H1 (cell line): ENCODE measurements around the gene TOMM6. TPM values are rescaled to one million over a fixed set of nuclear protein-coding genes. Genes with fewer than 3 reads are reported as not detected.
A peak's percentile ranks its signal among the peaks of the same experiment; 100 is the strongest.

Experiments used
- CTCF ChIA-PET: fragments of 300-600 bp; sonication (Branson Sonifier 250); formaldehyde crosslinking; loops from one replicate; lab custom pipeline; 2021; ENCODE audit not compliant: partially characterized antibody; lab: Charles Lee
- POLR2A ChIA-PET: fragments of 300-600 bp; sonication (Branson Sonifier 250); formaldehyde crosslinking; loops from one replicate; lab custom pipeline; 2021; ENCODE audit warnings: inconsistent platforms; ENCODE audit not compliant: partially characterized antibody; lab: Charles Lee
- DNase-seq, 2 experiments: peaks; one replicate each; pipeline versions ENCODE4 v3.0.0 to v3.0.0-alpha.2; 2010 to 2022; ENCODE audit warnings: low spot score in 2 of 2, low read depth in 1 of 2, mixed read lengths in 1 of 2
- FAIRE-seq: peaks from 2 replicates; lab custom pipeline; 2011; peaks lifted over from hg19 to GRCh38; lab: Jason Lieb, UNC
- H2AFZ ChIP-seq: 2 replicates; pipeline ENCODE4 v1.8.1; 2012; ENCODE audit warnings: low read length, inconsistent platforms
- H2AK5ac ChIP-seq: 2 replicates; pipeline ENCODE4 v1.6.1; 2013; ENCODE audit warnings: low read depth, low read length
- H2BK120ac ChIP-seq: replicated peaks from 2 replicates; pipeline ENCODE3; 2013; ENCODE audit warnings: low read depth, low read length, inconsistent platforms
- H2BK12ac ChIP-seq: 2 replicates; pipeline ENCODE4 v1.6.1; 2013; ENCODE audit warnings: low read depth, low read length
- H2BK15ac ChIP-seq: 2 replicates; pipeline ENCODE4 v1.6.1; 2013; ENCODE audit warnings: low read length
- H2BK20ac ChIP-seq: 2 replicates; pipeline ENCODE4 v1.6.1; 2013; ENCODE audit warnings: low read length
- H2BK5ac ChIP-seq: 2 replicates; pipeline ENCODE4 v1.6.1; 2013; ENCODE audit warnings: low read depth, low read length
- H3K14ac ChIP-seq: 2 replicates; pipeline ENCODE4 v1.6.1; 2013; ENCODE audit warnings: inconsistent platforms; ENCODE audit not compliant: insufficient read length
- H3K18ac ChIP-seq: 2 replicates; pipeline ENCODE4 v1.6.1; 2013; ENCODE audit warnings: low read length; ENCODE audit errors: extremely low read depth
- H3K23ac ChIP-seq: 2 replicates; pipeline ENCODE4 v1.6.1; 2013; ENCODE audit warnings: inconsistent platforms; ENCODE audit not compliant: insufficient read length
- H3K23me2 ChIP-seq: 2 replicates; pipeline ENCODE4 v1.6.1; 2013; ENCODE audit warnings: low read depth, low read length
- H3K27ac ChIP-seq: 2 replicates; pipeline ENCODE4 v1.6.1; 2011; ENCODE audit warnings: low read depth, low read length, inconsistent platforms
- H3K27me3 ChIP-seq, 4 experiments: replicated peaks in 1 of 4; 1 replicate in 1 of 4; 2 replicates in 3 of 4; pipeline versions ENCODE4 v1.6.1 to v1.8.1; 2011 to 2013; ENCODE audit warnings: low read length in 3 of 4, mild to moderate bottlenecking in 3 of 4, inconsistent platforms in 2 of 4, mixed read lengths in 2 of 4, moderate library complexity in 1 of 4; ENCODE audit not compliant: control insufficient read depth in 3 of 4, insufficient read depth in 3 of 4; ENCODE audit errors: extremely low read depth in 1 of 4
- H3K36me3 ChIP-seq, 4 experiments: 2 replicates each; pipeline versions ENCODE4 v1.6.1 to v1.8.1; 2011 to 2013; ENCODE audit warnings: mild to moderate bottlenecking in 4 of 4, low read length in 3 of 4, moderate library complexity in 2 of 4, control low read depth in 1 of 4, inconsistent platforms in 1 of 4; ENCODE audit not compliant: insufficient read depth in 4 of 4, control insufficient read depth in 2 of 4
- H3K4ac ChIP-seq: replicated peaks from 2 replicates; pipeline ENCODE3; 2013; ENCODE audit warnings: low read length, low read depth, mixed read lengths, inconsistent platforms; ENCODE audit not compliant: insufficient read length
- H3K4me1 ChIP-seq, 4 experiments: replicated peaks in 1 of 4; 1 replicate in 1 of 4; 2 replicates in 3 of 4; pipeline versions ENCODE4 v1.6.1 to v1.8.1; 2011 to 2013; ENCODE audit warnings: low read length in 3 of 4, inconsistent platforms in 2 of 4, mixed read lengths in 1 of 4; ENCODE audit not compliant: insufficient read depth in 4 of 4, control insufficient read depth in 3 of 4
- H3K4me2 ChIP-seq, 2 experiments: 2 replicates each; pipeline versions ENCODE4 v1.6.1 to v1.8.1; 2011 to 2013; ENCODE audit warnings: low read depth in 2 of 2, low read length in 2 of 2, control low read depth in 1 of 2, inconsistent platforms in 1 of 2, mild to moderate bottlenecking in 1 of 2; ENCODE audit not compliant: insufficient read depth in 1 of 2
- H3K4me3 ChIP-seq, 4 experiments: fragments of 200-600, 300-600 bp in 1 of 4; sonication (generic), shearing (Covaris generic), sonication (Bioruptor Twin) in 1 of 4; 2 replicates each; pipeline versions ENCODE4 v1.5.1 to v1.8.1; 2011 to 2016; ENCODE audit warnings: low read length in 4 of 4, low read depth in 3 of 4, control low read depth in 2 of 4, inconsistent platforms in 2 of 4, mild to moderate bottlenecking in 2 of 4, mixed read lengths in 1 of 4, moderate library complexity in 1 of 4; ENCODE audit not compliant: insufficient read depth in 2 of 4; ENCODE audit errors: extremely low read depth in 1 of 4
- H3K56ac ChIP-seq: replicated peaks from 2 replicates; pipeline ENCODE3; 2013; ENCODE audit warnings: low read depth, mild to moderate bottlenecking, mixed read lengths, low read length, inconsistent platforms; ENCODE audit not compliant: insufficient read length
- H3K79me1 ChIP-seq: 2 replicates; pipeline ENCODE4 v1.6.1; 2013; ENCODE audit warnings: low read depth, low read length, control low read depth
- H3K79me2 ChIP-seq, 2 experiments: 2 replicates each; pipeline versions ENCODE4 v1.6.1 to v1.8.1; 2012 to 2013; ENCODE audit warnings: low read length in 2 of 2, mild to moderate bottlenecking in 2 of 2, inconsistent platforms in 1 of 2; ENCODE audit not compliant: insufficient read depth in 2 of 2, control insufficient read depth in 1 of 2
- H3K9ac ChIP-seq, 4 experiments: replicated peaks in 1 of 4; 1 replicate in 1 of 4; 2 replicates in 3 of 4; pipeline versions ENCODE4 v1.6.1 to v1.8.1; 2011 to 2013; ENCODE audit warnings: low read depth in 3 of 4, low read length in 3 of 4, control low read depth in 2 of 4, mild to moderate bottlenecking in 2 of 4, moderate library complexity in 2 of 4, inconsistent platforms in 1 of 4; ENCODE audit errors: extremely low read depth in 1 of 4
- H3K9me3 ChIP-seq, 2 experiments: 2 replicates each; pipeline versions ENCODE4 v1.6.1 to v1.8.1; 2012 to 2013; ENCODE audit warnings: mild to moderate bottlenecking in 2 of 2, moderate library complexity in 2 of 2, control low read depth in 1 of 2, inconsistent platforms in 1 of 2, low read depth in 1 of 2, low read length in 1 of 2, mixed read lengths in 1 of 2; ENCODE audit not compliant: insufficient read depth in 2 of 2
- H4K20me1 ChIP-seq, 2 experiments: replicated peaks in 1 of 2; 2 replicates each; pipeline versions ENCODE3 to v1.8.1; 2011 to 2013; ENCODE audit warnings: inconsistent platforms in 2 of 2, low read length in 2 of 2, mild to moderate bottlenecking in 1 of 2; ENCODE audit not compliant: insufficient read depth in 2 of 2, control insufficient read depth in 1 of 2
- H4K5ac ChIP-seq: 2 replicates; pipeline ENCODE4 v1.6.1; 2013; ENCODE audit warnings: low read length, low read depth, mixed read lengths, inconsistent platforms; ENCODE audit not compliant: insufficient read length
- H4K8ac ChIP-seq: 2 replicates; pipeline ENCODE4 v1.8.0; 2013; ENCODE audit warnings: mild to moderate bottlenecking, moderate library complexity, low read length, inconsistent platforms; ENCODE audit not compliant: insufficient read depth; ENCODE audit errors: extremely low read depth
- H4K91ac ChIP-seq: replicated peaks from 2 replicates; pipeline ENCODE3; 2013; ENCODE audit warnings: low read length, mixed read lengths, inconsistent platforms; ENCODE audit not compliant: insufficient read length
- CREB1 ChIP-seq: IDR thresholded peaks from 2 replicates; pipeline ENCODE4 v1.6.1; 2012; ENCODE audit warnings: inconsistent platforms
- CTCF ChIP-seq, 3 experiments: IDR thresholded peaks; 1 replicate in 2 of 3; 2 replicates in 1 of 3; pipeline versions ENCODE4 v1.5.1 to v1.6.1; 2011; ENCODE audit warnings: low read length in 3 of 3, mild to moderate bottlenecking in 3 of 3, inconsistent platforms in 2 of 3, low read depth in 1 of 3, moderate library complexity in 1 of 3; ENCODE audit not compliant: insufficient read depth in 1 of 3; ENCODE audit errors: control extremely low read depth in 1 of 3
- GTF2F1 ChIP-seq: IDR thresholded peaks from 2 replicates; pipeline ENCODE4 v1.6.1; 2012; ENCODE audit warnings: low read depth, low read length, improper control_type of control experiment, borderline replicate concordance
- HDAC6 ChIP-seq: IDR thresholded peaks from one replicate; pipeline ENCODE4 v1.7.1; 2012; ENCODE audit warnings: low read depth, mild to moderate bottlenecking, inconsistent platforms, low read length, moderate library complexity
- JUND ChIP-seq: IDR thresholded peaks from 2 replicates; pipeline ENCODE4 v1.6.1; 2011; ENCODE audit warnings: mild to moderate bottlenecking, improper control_type of control experiment, low read length
- MAX ChIP-seq: IDR thresholded peaks from 2 replicates; pipeline ENCODE4 v1.6.1; 2012; ENCODE audit warnings: inconsistent platforms
- NRF1 ChIP-seq: IDR thresholded peaks from 2 replicates; pipeline ENCODE4 v1.6.1; 2011; ENCODE audit warnings: mild to moderate bottlenecking, low read depth, low read length, improper control_type of control experiment
- SIRT6 ChIP-seq: IDR thresholded peaks from one replicate; pipeline ENCODE4 v1.7.1; 2012; ENCODE audit warnings: low read length, inconsistent platforms
- SP4 ChIP-seq: IDR thresholded peaks from 2 replicates; pipeline ENCODE4 v1.6.1; 2012; ENCODE audit warnings: low read length, inconsistent platforms
- WGBS, 2 experiments: shearing (Covaris generic) in 1 of 2; methylation state at CpG; one replicate each; pipeline versions ENCODE4 v1.1.6 to v1.1.7; 2013 to 2015; ENCODE audit warnings: low lambda C conversion rate in 2 of 2, mixed read lengths in 2 of 2, inconsistent platforms in 1 of 2, low coverage in 1 of 2, missing lambda C conversion rate in 1 of 2; ENCODE audit not compliant: insufficient replicate concordance in 2 of 2, insufficient coverage in 1 of 2, insufficient read length in 1 of 2; ENCODE audit errors: extremely low coverage in 1 of 2, missing lambda C conversion rate in 1 of 2; 5-methylcytosine and 5-hydroxymethylcytosine counted together
- polyA plus RNA-seq, 7 experiments: library from polyadenylated mRNA; depleted of rRNA in 3 of 7; stranded (reverse) in 5 of 7; unstranded in 2 of 7; fragments of >200 nt in 5 of 7; fragments of 200-250 nt in 2 of 7; gene quantifications; 1 replicate in 5 of 7; 2 replicates in 1 of 7; 4 replicates in 1 of 7; pipeline versions ENCODE4 v1.2.1 to v1.2.3, GENCODE V29; 2011 to 2013; ENCODE audit warnings: missing spikeins in 2 of 7, mixed read lengths in 2 of 7
- total RNA-seq: library from RNA; stranded (reverse); fragmentation: NEBNext Ultra II Directional; extraction: Animal tissue kit (Norgen Biotek cat#: 25700); gene quantifications from 2 replicates; pipeline ENCODE4 v1.2.1, GENCODE V29; 2021

TOMM6 gene
- total and polyA plus RNA-seq, 2 of the 8 experiments (the other 6 are each of a cell fraction or from before 2014, with no cell fraction given) = 228 to 560 TPM

- H3K18ac ChIP-seq = no peak within 1 kb of the TSS; the same call in 1 of the 2 replicates
- H2BK5ac ChIP-seq = no peak within 1 kb of the TSS
- no peak within 1 kb of the TSS for H3K23ac ChIP-seq
- ChIA-PET CTCF (interaction anchor here (0.6 to 1.5 kb wide), 3 partner anchors 20 to 312 kb away, joined by 3 read pairs; no protein-coding TSS in a partner anchor), POLR2A (interaction anchor here (1.0 kb wide), 1 partner anchor 46 kb away, joined by 3 read pairs; no protein-coding TSS in a partner anchor)
- peaks cover 8% of the 10 kb centered on the region for H3K23me2 ChIP-seq
- no peak within 1 kb of the TSS for H4K5ac ChIP-seq
- 1% methylated on average over 28 of the region's 73 CpGs; no CpG with 5 or more reads in 1 of the 2 experiments for WGBS, 2 experiments
- no peaks in the 10 kb centered on the region; a peak in 1 of 8 replicates for H3K36me3 ChIP-seq
- no peak within 1 kb of the TSS for H2BK120ac ChIP-seq
- H4K20me1 ChIP-seq = peaks cover 0 to 3% of the 10 kb centered on the region in 2 experiments
- no peaks in the 10 kb centered on the region for H3K9me3 ChIP-seq
- H2BK12ac ChIP-seq = no peak within 1 kb of the TSS
- H4K91ac ChIP-seq = no peak within 1 kb of the TSS
- no peak within 1 kb of the TSS for H3K27ac ChIP-seq
- H2BK15ac ChIP-seq = no peak within 1 kb of the TSS
- H3K79me2 ChIP-seq = no peaks in the 10 kb centered on the region
- FAIRE-seq (no peak), DNase-seq (peak; percentile 95 to 100)
- H3K4me2 ChIP-seq = peak within 1 kb of the TSS; percentile 92 to 94
- H3K14ac ChIP-seq = no peak within 1 kb of the TSS
- H2AK5ac ChIP-seq = no peak within 1 kb of the TSS
- no peak within 1 kb of the TSS for H3K56ac ChIP-seq
- no peak within 1 kb of the TSS for H3K4ac ChIP-seq
- H3K9ac ChIP-seq = peak within 1 kb of the TSS in 2 of 4 experiments; percentile 31 to 57; a peak in 2 of 7 replicates
- peaks cover 2 to 7% (median 6%) of the 10 kb centered on the region in 4 experiments; a peak in 4 of 7 replicates for H3K4me1 ChIP-seq
- peak within 1 kb of the TSS; percentile 55 to 85 (median 74) for H3K4me3 ChIP-seq
- no peak within 1 kb of the TSS for H2BK20ac ChIP-seq
- H3K27me3 ChIP-seq = peaks cover 2 to 30% (median 16%) of the 10 kb centered on the region in 4 experiments; a peak in 6 of 7 replicates
- peak within 1 kb of the TSS; percentile 89; the same call in 1 of the 2 replicates for H2AFZ ChIP-seq
- no peak within 1 kb of the TSS; the same call in 1 of the 2 replicates for H4K8ac ChIP-seq
- H3K79me1 ChIP-seq = no peaks in the 10 kb centered on the region
- peak; percentile 68 for TF ChIP-seq CREB1
- TF ChIP-seq JUND = 0 out of 2 replicates have a peak, but pooled peaks have one; percentile 32
- no peak for TF ChIP-seq NRF1
- TF ChIP-seq SIRT6 = no peak
- TF ChIP-seq CTCF (IDR thresholded peaks at IDR 0.05; ENCODE audit: control extremely low read depth in 1 of 3, insufficient read depth in 1 of 3, low read depth in 1 of 3, low read length in 3 of 3) = peak; percentile 92 to 97 (median 96)
- TF ChIP-seq MAX = peak; percentile 68
- no peak for TF ChIP-seq HDAC6
- no peak for TF ChIP-seq GTF2F1
- peak; percentile 88 for TF ChIP-seq SP4
Measured at GRCh38 chr6:41779788-41780550, 7.5 kb upstream of the TOMM6 start, which contains the start of gene FRS3. TSS of gene FRS3 (minus strand) at chr6:41779900. CDS start at chr6:41776987, 2,913 bp downstream.
